ENCODE measurements around the gene SVIL.
"Not testable (repeated sequence)": the region's sequence is repeated elsewhere in the genome, so short reads cannot be mapped to it uniquely, and the experiment has no call there.

Gene SVIL

DNA sequence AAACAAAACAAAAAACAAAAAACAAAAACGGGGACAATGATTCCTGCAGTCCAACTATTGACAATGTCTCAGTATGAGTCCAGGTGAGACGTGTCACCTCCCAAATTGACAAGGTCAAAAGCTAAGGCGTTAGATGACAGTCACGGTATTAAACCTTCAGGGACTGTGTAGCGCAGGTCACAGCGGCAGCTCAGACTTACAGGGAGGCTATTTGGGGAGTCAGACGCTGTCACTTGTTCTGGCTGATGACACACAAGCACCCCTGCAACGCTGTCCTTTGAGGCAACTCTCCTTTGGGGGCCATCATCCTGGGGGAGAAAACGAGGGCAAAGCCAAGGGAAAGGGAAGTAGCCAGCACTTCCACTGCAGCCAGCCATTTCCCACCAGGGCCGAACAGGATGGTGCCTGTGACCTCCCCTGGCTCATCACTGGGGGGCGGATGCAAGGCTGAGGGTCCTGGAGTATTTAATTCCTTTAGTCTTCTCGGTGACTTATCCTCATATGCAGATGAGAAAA is 55.3 kb downstream of the SVIL start:
- in situ Hi-C loops (cut with MboI; ENCODE audit: low pct_unique_long_range_greater_than_20kb, low sequenced_read_pairs, unreplicated experiment): no loop called here
- no peak for DNase-seq (ENCODE audit: low spot score)
- no peak for TF ChIP-seq CTCF (IDR thresholded peaks at IDR 0.05; ENCODE audit: extremely low read depth, insufficient read depth, missing control alignments)

- TF ChIP-seq CTCF (IDR thresholded peaks at IDR 0.05; ENCODE audit: extremely low read depth, insufficient read depth, missing control alignments): no peak
- no peak for DNase-seq (ENCODE audit: low spot score)
- in situ Hi-C loops (cut with MboI; ENCODE audit: low pct_unique_long_range_greater_than_20kb, low sequenced_read_pairs, unreplicated experiment): no loop called here
Measured at GRCh38 chr10:29578457-29578856, 56.3 kb downstream of the SVIL start.

- no peak for DNase-seq (ENCODE audit: low spot score)
- no peak for TF ChIP-seq CTCF (IDR thresholded peaks at IDR 0.05; ENCODE audit: extremely low read depth, insufficient read depth, missing control alignments)
- in situ Hi-C loops (cut with MboI; ENCODE audit: low pct_unique_long_range_greater_than_20kb, low sequenced_read_pairs, unreplicated experiment): no loop called here
Measured at GRCh38 chr10:29576681-29577080, 58.1 kb downstream of the SVIL start.

DNA sequence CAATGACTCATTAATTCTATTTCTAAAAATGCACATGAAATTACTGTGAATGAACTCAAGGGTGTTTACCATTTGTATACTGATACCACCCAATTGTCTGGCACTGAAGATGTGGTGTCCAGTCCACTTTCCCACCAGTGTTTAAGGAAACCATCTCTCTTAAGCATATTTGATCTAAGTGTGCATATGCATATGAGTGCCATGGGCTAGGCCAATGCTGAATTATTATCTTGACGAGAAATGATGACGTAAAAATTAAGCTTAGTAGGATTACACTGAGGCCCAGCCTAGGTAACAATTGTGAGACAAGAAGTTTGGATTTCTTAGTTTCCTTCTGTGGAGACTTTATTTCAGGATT is 59.7 kb downstream of the SVIL start:
- in situ Hi-C loops (cut with MboI; ENCODE audit: low pct_unique_long_range_greater_than_20kb, low sequenced_read_pairs, unreplicated experiment): no loop called here
- no peak for TF ChIP-seq CTCF (IDR thresholded peaks at IDR 0.05; ENCODE audit: extremely low read depth, insufficient read depth, missing control alignments)
- DNase-seq (ENCODE audit: low spot score): no peak

GRCh38 chr10:29574212-29575097 is 60.3 kb downstream of the SVIL start:
- DNase-seq (ENCODE audit: low spot score); in situ Hi-C loops (cut with MboI; ENCODE audit: low pct_unique_long_range_greater_than_20kb, low sequenced_read_pairs, unreplicated experiment): not testable (repeated sequence)

DNA sequence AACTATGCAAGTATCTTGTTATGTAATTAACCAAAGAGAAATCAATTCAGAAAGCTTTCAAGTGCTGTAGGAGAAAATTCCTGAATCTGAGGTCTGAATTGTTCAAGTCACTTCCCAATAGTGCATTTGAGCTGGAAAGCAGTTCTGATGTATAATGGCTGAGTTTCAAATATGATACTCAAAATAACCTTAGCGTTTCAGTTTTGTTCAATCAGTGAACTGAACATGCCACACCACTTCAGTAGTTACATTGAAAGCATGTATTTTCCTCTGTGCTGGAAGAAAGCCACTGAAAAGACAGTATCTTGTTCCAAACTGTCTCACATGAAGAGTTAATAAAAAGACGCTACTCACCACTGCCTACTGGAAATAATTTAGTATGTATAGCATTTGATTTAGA is 64.5 kb downstream of the SVIL start:
- in situ Hi-C loops (cut with MboI; ENCODE audit: low pct_unique_long_range_greater_than_20kb, low sequenced_read_pairs, unreplicated experiment); DNase-seq (ENCODE audit: low spot score): not testable (repeated sequence)

DNA sequence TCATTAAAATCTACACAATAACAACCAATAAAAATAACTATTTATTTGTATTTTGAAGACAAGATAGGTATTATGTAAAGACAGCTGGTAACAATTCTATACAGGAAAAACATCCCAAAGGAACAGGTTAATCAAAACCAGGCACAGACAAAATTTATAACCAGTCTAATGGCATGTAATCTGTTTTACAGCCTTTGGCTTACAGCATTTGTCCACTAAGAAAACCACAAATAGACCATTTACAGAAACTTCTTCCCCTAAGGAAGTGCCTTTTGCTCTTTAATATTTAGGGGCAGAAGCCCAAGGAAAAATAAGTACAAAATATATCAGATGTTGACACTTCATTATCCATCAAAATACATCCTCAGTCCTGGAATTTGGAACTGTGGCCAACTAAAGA is 65.0 kb downstream of the SVIL start:
- in situ Hi-C loops (cut with MboI; ENCODE audit: low pct_unique_long_range_greater_than_20kb, low sequenced_read_pairs, unreplicated experiment): no loop called here
- DNase-seq (ENCODE audit: low spot score): no peak
- TF ChIP-seq CTCF (IDR thresholded peaks at IDR 0.05; ENCODE audit: extremely low read depth, insufficient read depth, missing control alignments): no peak
